BE2C (cell line): ENCODE measurements around the gene RBL1.
A peak's percentile ranks its signal among the peaks of the same experiment; 100 is the strongest.

Source experiments
- DNase-seq: peaks from one replicate; pipeline ENCODE4 v3.0.0-alpha.2; 2020
- H3K27me3 ChIP-seq: fragments of 250-450 bp; sonication (Bioruptor Pico); 2 replicates; pipeline ENCODE4 v1.5.1; 2020; ENCODE audit warnings: mild to moderate bottlenecking
- H3K36me3 ChIP-seq: fragments of 250-450 bp; sonication (Bioruptor Pico); 2 replicates; pipeline ENCODE4 v1.5.1; 2020; ENCODE audit warnings: mild to moderate bottlenecking
- H3K4me1 ChIP-seq: fragments of 250-450 bp; sonication (Bioruptor Pico); 2 replicates; pipeline ENCODE4 v1.5.1; 2020
- H3K4me3 ChIP-seq: 2 replicates; pipeline ENCODE4 v1.5.1; 2011; ENCODE audit warnings: low read depth, low read length
- H3K9me3 ChIP-seq: fragments of 250-450 bp; sonication (Bioruptor Pico); 2 replicates; pipeline ENCODE4 v1.5.1; 2020
- CTCF ChIP-seq: IDR thresholded peaks from 2 replicates; pipeline ENCODE4 v1.5.1; 2012; ENCODE audit warnings: mild to moderate bottlenecking, low read depth, low read length

RBL1 gene

GRCh38 chr20:36988494-36988966 lies 107.3 kb downstream of the RBL1 start:
- Histone ChIP-seq H3K27me3 (no peaks in the 10 kb centered on the region), H3K36me3 (no peaks in the 10 kb centered on the region), H3K4me3 (no peak overlapping the region), H3K9me3 (no peaks in the 10 kb centered on the region), H3K4me1 (peaks cover 4% of the 10 kb centered on the region; the same call in 1 of the 2 replicates)
- TF ChIP-seq CTCF = no peak
- peak; percentile 27 for DNase-seq

- H3K36me3 ChIP-seq = no peaks in the 10 kb centered on the region
- H3K9me3 ChIP-seq = no peaks in the 10 kb centered on the region
- H3K27me3 ChIP-seq = no peaks in the 10 kb centered on the region
- peaks cover 4% of the 10 kb centered on the region; the same call in 1 of the 2 replicates for H3K4me1 ChIP-seq
- TF ChIP-seq CTCF = no peak
- DNase-seq = no peak
- no peak overlapping the region for H3K4me3 ChIP-seq
Observed at GRCh38 chr20:36984257-36984638, 111.5 kb downstream of the RBL1 start.

GRCh38 chr20:36975099-36975818 lies 120.5 kb downstream of the RBL1 start:
- DNase-seq = no peak
- no peak for TF ChIP-seq CTCF
- Histone ChIP-seq H3K4me1 (no peaks in the 10 kb centered on the region), H3K27me3 (no peaks in the 10 kb centered on the region), H3K4me3 (no peak overlapping the region), H3K36me3 (no peaks in the 10 kb centered on the region), H3K9me3 (no peaks in the 10 kb centered on the region)

DNA sequence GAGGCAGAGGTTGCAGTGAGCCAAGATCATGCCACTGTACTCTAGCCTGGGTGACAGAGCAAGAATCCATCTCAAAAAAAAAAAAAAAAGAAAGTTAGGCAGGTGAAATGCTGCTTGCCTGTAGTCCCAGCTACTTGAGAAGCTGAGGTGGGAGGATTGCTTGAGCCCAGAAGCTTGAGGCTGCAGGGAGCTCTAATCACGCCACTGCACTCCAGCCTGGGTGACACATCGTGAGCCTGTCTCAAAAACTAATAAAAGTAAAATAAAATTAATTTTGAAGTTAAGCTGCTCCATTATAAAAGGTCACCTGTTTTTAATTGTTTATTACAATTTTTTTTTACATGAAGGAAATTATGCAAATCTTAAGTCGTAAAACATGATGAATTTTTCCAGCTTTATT lies 121.1 kb downstream of the RBL1 start:
- no peaks in the 10 kb centered on the region for H3K36me3 ChIP-seq
- no peaks in the 10 kb centered on the region for H3K4me1 ChIP-seq
- H3K27me3 ChIP-seq = no peaks in the 10 kb centered on the region
- no peak for TF ChIP-seq CTCF
- no peak for DNase-seq
- H3K9me3 ChIP-seq = no peaks in the 10 kb centered on the region
- no peak overlapping the region for H3K4me3 ChIP-seq

DNA sequence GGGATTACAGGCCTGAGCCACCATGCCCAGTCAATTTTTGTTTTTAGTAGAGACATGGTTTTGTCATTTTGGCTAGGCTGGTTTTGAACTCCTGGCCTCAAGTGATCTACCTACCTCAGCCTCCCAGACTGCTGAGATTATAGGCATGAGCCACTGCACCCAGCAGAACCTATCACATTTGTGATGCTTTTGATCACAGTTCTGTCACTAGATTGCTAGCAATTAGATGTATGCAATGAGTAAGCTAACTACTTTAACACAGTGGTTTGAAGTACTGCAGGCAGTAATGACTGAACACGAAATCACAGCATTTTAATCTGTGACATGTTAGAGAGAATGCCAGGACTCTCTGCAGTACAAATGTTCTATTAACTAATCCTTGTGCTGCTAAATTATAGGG lies 124.7 kb downstream of the RBL1 start:
- H3K4me1 ChIP-seq = no peaks in the 10 kb centered on the region
- DNase-seq = no peak
- TF ChIP-seq CTCF = no peak
- H3K36me3 ChIP-seq = no peaks in the 10 kb centered on the region
- H3K4me3 ChIP-seq = no peak overlapping the region
- no peaks in the 10 kb centered on the region for H3K27me3 ChIP-seq
- no peaks in the 10 kb centered on the region for H3K9me3 ChIP-seq

- DNase-seq = no peak
Observed at GRCh38 chr20:36969478-36970186, 126.2 kb downstream of the RBL1 start.

More at GRCh38 chr20:36969478-36970186, 126.2 kb downstream of the RBL1 start:
- no peaks in the 10 kb centered on the region for H3K9me3 ChIP-seq
- no peaks in the 10 kb centered on the region for H3K27me3 ChIP-seq
- no peak for TF ChIP-seq CTCF
- H3K36me3 ChIP-seq = no peaks in the 10 kb centered on the region
- no peaks in the 10 kb centered on the region for H3K4me1 ChIP-seq
- H3K4me3 ChIP-seq = no peak overlapping the region
